ENCODE measurements around the gene SH3PXD2A. TPM values are rescaled to one million over a fixed set of nuclear protein-coding genes. Genes with fewer than 3 reads are reported as not detected.

Gene SH3PXD2A
- total RNA-seq, 1 donor from 2014 or later, result 2.3 TPM

GRCh38 chr10:103750836-103751235, 104.5 kb downstream of the SH3PXD2A start:
- DNase-seq (ENCODE audit: low spot score), result no peak
- Histone ChIP-seq H3K9me3 (ENCODE audit: low read depth) (no peaks in the 10 kb centered on the region), H3K27me3 (no peaks in the 10 kb centered on the region), H3K27ac (no peak overlapping the region), H4K20me1 (ENCODE audit: low read depth) (no peaks in the 10 kb centered on the region), H3K9ac (no peak overlapping the region), H3K79me2 (ENCODE audit: low read depth) (no peaks in the 10 kb centered on the region), H3K4me3 (no peak overlapping the region), H3K36me3 (no peaks in the 10 kb centered on the region), H2AFZ (replicated peaks) (no peak overlapping the region), H3F3A (ENCODE audit: low read depth) (no peaks in the 10 kb centered on the region), H3K4me1 (no peaks in the 10 kb centered on the region), H3K4me2 (no peak overlapping the region)
- no peak overlapping the region for H3K4me3 Mint-ChIP-seq
- H3K4me1 Mint-ChIP-seq, result peaks cover 11% of the 10 kb centered on the region
- no peaks in the 10 kb centered on the region for H3K36me3 Mint-ChIP-seq
- H3K27ac Mint-ChIP-seq, result no peak overlapping the region
- no peak for TF ChIP-seq EZH2 (IDR thresholded peaks at IDR 0.05)
- no peak for TF ChIP-seq CTCF (IDR thresholded peaks at IDR 0.05)
- no peak for TF ChIP-seq EZH2phosphoT487 (IDR thresholded peaks at IDR 0.05)
- H3K9me3 Mint-ChIP-seq, result peaks cover 5% of the 10 kb centered on the region
- H3K27me3 Mint-ChIP-seq (ENCODE audit: insufficient read depth, low read depth), result peaks cover 2% of the 10 kb centered on the region

- DNase-seq (ENCODE audit: low spot score), result no peak
- Mint-ChIP-seq H3K4me1 (peaks cover 11% of the 10 kb centered on the region), H3K4me3 (no peak overlapping the region), H3K27me3 (ENCODE audit: insufficient read depth, low read depth) (peaks cover 2% of the 10 kb centered on the region), H3K27ac (no peak overlapping the region), H3K9me3 (peaks cover 5% of the 10 kb centered on the region), H3K36me3 (no peaks in the 10 kb centered on the region)
- Histone ChIP-seq H2AFZ (replicated peaks) (no peak overlapping the region), H3K36me3 (no peaks in the 10 kb centered on the region), H3K9ac (no peak overlapping the region), H3K4me1 (no peaks in the 10 kb centered on the region), H3K4me3 (no peak overlapping the region), H4K20me1 (ENCODE audit: low read depth) (no peaks in the 10 kb centered on the region), H3K9me3 (ENCODE audit: low read depth) (no peaks in the 10 kb centered on the region), H3K27ac (no peak overlapping the region), H3F3A (ENCODE audit: low read depth) (no peaks in the 10 kb centered on the region), H3K4me2 (no peak overlapping the region), H3K27me3 (no peaks in the 10 kb centered on the region), H3K79me2 (ENCODE audit: low read depth) (no peaks in the 10 kb centered on the region)
- TF ChIP-seq CTCF (IDR thresholded peaks at IDR 0.05), result no peak
- TF ChIP-seq EZH2 (IDR thresholded peaks at IDR 0.05), result no peak
- no peak for TF ChIP-seq EZH2phosphoT487 (IDR thresholded peaks at IDR 0.05)
Observed at GRCh38 chr10:103749779-103750178, 105.6 kb downstream of the SH3PXD2A start.

DNA sequence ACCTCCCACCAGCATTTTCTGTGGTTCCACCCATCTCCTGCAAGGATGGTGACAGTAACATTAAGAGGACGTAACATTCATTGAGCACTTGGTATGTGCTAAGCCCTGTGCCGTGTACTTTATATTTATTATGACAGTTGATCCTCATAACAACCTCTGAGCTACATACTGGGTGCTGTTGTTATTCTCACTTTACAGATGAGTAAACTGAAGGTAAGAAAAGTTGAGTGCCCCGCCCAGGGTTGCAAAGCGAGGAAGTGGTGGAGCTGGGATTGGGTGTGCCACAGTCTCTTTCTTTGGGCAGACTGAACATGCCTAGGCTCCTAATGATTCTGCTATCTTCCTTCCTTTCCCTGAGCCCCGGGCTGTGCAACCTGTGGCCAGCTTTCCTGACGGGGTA, 107.4 kb downstream of the SH3PXD2A start:
- H3K36me3 Mint-ChIP-seq, result no peaks in the 10 kb centered on the region
- no peaks in the 10 kb centered on the region for H3K9me3 ChIP-seq (ENCODE audit: low read depth)
- no peaks in the 10 kb centered on the region for H3F3A ChIP-seq (ENCODE audit: low read depth)
- H3K27me3 ChIP-seq, result no peaks in the 10 kb centered on the region
- no peak overlapping the region for H2AFZ ChIP-seq (replicated peaks)
- H3K9me3 Mint-ChIP-seq, result peaks cover 3% of the 10 kb centered on the region
- no peaks in the 10 kb centered on the region for H3K4me1 ChIP-seq
- no peak overlapping the region for H3K4me3 Mint-ChIP-seq
- no peaks in the 10 kb centered on the region for H3K36me3 ChIP-seq
- no peaks in the 10 kb centered on the region for H3K79me2 ChIP-seq (ENCODE audit: low read depth)
- TF ChIP-seq EZH2phosphoT487 (IDR thresholded peaks at IDR 0.05), result no peak
- no peak for TF ChIP-seq CTCF (IDR thresholded peaks at IDR 0.05)
- no peak for TF ChIP-seq EZH2 (IDR thresholded peaks at IDR 0.05)
- H3K4me2 ChIP-seq, result no peak overlapping the region
- no peak for DNase-seq (ENCODE audit: low spot score)
- peaks cover 2% of the 10 kb centered on the region for H3K27me3 Mint-ChIP-seq (ENCODE audit: insufficient read depth, low read depth)
- peaks cover 11% of the 10 kb centered on the region for H3K4me1 Mint-ChIP-seq
- H3K27ac Mint-ChIP-seq, result no peak overlapping the region
- no peaks in the 10 kb centered on the region for H4K20me1 ChIP-seq (ENCODE audit: low read depth)
- no peak overlapping the region for H3K9ac ChIP-seq
- no peak overlapping the region for H3K27ac ChIP-seq
- no peak overlapping the region for H3K4me3 ChIP-seq

Measured in neural progenitor cell (in vitro differentiated cells).